GM10847 (cell line): Measurements from ENCODE around the gene PMEL.

Experiments
- POLR2A ChIP-seq: IDR thresholded peaks from 2 replicates; pipeline ENCODE4 v1.6.1; 2011; ENCODE audit not compliant: insufficient read length; ENCODE audit errors: extremely low read depth

Gene PMEL

GRCh38 chr12:55965941-55966407 is at the start of gene PMEL:
Gene PMEL, minus strand, starts transcription at chr12:55966042. Its CDS starts 31 bp downstream, at chr12:55966011.
- TF ChIP-seq POLR2A = no peak

- no peak for TF ChIP-seq POLR2A
Measured at GRCh38 chr12:56014205-56014604, 48.4 kb upstream of the PMEL start.

GRCh38 chr12:56013482-56013881 is 47.6 kb upstream of the PMEL start:
- TF ChIP-seq POLR2A = no peak

- TF ChIP-seq POLR2A = no peak
Measured at GRCh38 chr12:56011509-56012090, 45.8 kb upstream of the PMEL start.

- TF ChIP-seq POLR2A = no peak
Measured at GRCh38 chr12:56010111-56010570, 44.3 kb upstream of the PMEL start.

GRCh38 chr12:56007564-56008559 is 42.0 kb upstream of the PMEL start:
- no peak for TF ChIP-seq POLR2A

- TF ChIP-seq POLR2A = no peak
Measured at GRCh38 chr12:56004211-56004610, 38.4 kb upstream of the PMEL start.

GRCh38 chr12:56001487-56002100 is 35.8 kb upstream of the PMEL start:
- no peak for TF ChIP-seq POLR2A

- no peak for TF ChIP-seq POLR2A
Measured at GRCh38 chr12:55997535-55997859, 31.7 kb upstream of the PMEL start.

- TF ChIP-seq POLR2A = peak; percentile 19
Measured at GRCh38 chr12:55996715-55997534, 31.1 kb upstream of the PMEL start, which contains the start of gene SUOX. Gene SUOX, plus strand, starts transcription at chr12:55997276. Its CDS starts 4,946 bp downstream, at chr12:56002222.

GRCh38 chr12:55996201-55996714 is 30.4 kb upstream of the PMEL start:
- TF ChIP-seq POLR2A = no peak

- TF ChIP-seq POLR2A = no peak
Measured at GRCh38 chr12:55995366-55995765, 29.5 kb upstream of the PMEL start.

- TF ChIP-seq POLR2A = no peak
Measured at GRCh38 chr12:55993230-55993853, 27.5 kb upstream of the PMEL start.

GRCh38 chr12:55991110-55991509 is 25.3 kb upstream of the PMEL start:
- TF ChIP-seq POLR2A = no peak
